A673 (cell line): Measurements from ENCODE around the gene PAXX.

ENCODE experiments used
- EZH2 ChIP-seq: fragments of 200-600 bp; sonication (generic); IDR thresholded peaks from 2 replicates; pipeline ENCODE4 v1.6.1; 2017; ENCODE audit warnings: borderline replicate concordance, low read depth, mild to moderate bottlenecking, mixed read lengths, antibody characterized with exemption, low read length; ENCODE audit not compliant: poor library complexity, severe bottlenecking
- TF ChIP-seq, protein P1 (sequence below): fragments of 300-800, 200-600 bp; sonication (generic); conservative IDR thresholded peaks from 2 replicates; pipeline ENCODE4 v1.5.1; 2017; ENCODE audit warnings: low read depth, mild to moderate bottlenecking, antibody characterized with exemption, low read length, moderate library complexity, mixed read lengths

DNA sequence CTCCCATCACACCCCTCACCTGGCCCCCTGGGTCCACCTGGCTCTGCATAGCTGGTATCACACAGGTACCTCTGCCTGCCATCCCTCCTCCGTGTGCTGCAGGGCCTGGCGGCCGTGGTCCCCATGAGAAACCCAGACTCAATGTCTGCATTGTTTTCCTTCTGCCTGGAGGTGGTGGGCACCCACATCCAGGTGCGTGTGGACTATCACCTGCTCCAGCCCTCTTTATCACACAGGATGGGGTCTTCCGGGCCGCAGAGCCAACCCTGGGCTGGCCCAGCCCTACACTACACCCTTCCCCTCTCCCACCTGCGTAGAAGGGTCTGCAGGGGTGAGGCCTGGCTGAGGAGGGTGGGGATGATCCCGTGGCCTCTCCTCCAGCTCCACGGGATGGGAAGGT is 46.7 kb downstream of the PAXX start:
- TF ChIP-seq, protein P1, sequence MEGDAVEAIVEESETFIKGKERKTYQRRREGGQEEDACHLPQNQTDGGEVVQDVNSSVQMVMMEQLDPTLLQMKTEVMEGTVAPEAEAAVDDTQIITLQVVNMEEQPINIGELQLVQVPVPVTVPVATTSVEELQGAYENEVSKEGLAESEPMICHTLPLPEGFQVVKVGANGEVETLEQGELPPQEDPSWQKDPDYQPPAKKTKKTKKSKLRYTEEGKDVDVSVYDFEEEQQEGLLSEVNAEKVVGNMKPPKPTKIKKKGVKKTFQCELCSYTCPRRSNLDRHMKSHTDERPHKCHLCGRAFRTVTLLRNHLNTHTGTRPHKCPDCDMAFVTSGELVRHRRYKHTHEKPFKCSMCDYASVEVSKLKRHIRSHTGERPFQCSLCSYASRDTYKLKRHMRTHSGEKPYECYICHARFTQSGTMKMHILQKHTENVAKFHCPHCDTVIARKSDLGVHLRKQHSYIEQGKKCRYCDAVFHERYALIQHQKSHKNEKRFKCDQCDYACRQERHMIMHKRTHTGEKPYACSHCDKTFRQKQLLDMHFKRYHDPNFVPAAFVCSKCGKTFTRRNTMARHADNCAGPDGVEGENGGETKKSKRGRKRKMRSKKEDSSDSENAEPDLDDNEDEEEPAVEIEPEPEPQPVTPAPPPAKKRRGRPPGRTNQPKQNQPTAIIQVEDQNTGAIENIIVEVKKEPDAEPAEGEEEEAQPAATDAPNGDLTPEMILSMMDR = no peak
- TF ChIP-seq EZH2 = no peak
